ENCODE measurements around the gene XYLT1.

Gene XYLT1

GRCh38 chr16:17304106-17304490, 166.7 kb downstream of the XYLT1 start:
- no peak overlapping the region for H3K9ac ChIP-seq (ENCODE audit: low read depth, low read length)
- H3K9me3 ChIP-seq (ENCODE audit: control insufficient read depth, insufficient read depth, low read length), result no peaks in the 10 kb centered on the region
- no peaks in the 10 kb centered on the region for H3K27me3 ChIP-seq (ENCODE audit: control insufficient read depth, insufficient read depth, low read length)
- peaks cover 8% of the 10 kb centered on the region for H3K4me1 ChIP-seq (ENCODE audit: control insufficient read depth, insufficient read depth, low read length)
- H3K4me3 ChIP-seq (ENCODE audit: low read depth, low read length), result no peak overlapping the region
- H3K36me3 ChIP-seq (ENCODE audit: control insufficient read depth, insufficient read depth, low read length), result no peaks in the 10 kb centered on the region

DNA sequence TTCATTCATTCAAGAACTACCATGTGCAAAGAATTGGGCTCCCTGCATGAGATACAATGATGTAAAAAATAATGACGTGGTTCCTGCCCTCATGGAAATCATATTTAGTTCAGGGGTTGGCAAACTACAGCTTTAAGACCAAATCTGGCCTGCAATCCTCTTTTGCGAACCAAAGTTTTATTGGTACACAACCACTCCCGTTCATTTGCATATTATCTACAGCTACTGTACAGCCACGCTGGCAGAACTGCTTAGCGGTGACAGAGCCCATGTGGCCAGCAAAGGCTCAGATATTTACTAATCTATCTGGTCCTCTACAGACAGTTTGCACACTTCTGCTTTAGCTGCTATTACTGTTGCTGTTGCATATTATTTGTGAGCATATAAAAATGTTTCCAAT, 167.7 kb downstream of the XYLT1 start:
- no peak overlapping the region for H3K4me3 ChIP-seq (ENCODE audit: low read depth, low read length)

GRCh38 chr16:17302620-17303019, 168.1 kb downstream of the XYLT1 start:
- H3K4me1 ChIP-seq (ENCODE audit: control insufficient read depth, insufficient read depth, low read length), result peaks cover 8% of the 10 kb centered on the region
- H3K36me3 ChIP-seq (ENCODE audit: control insufficient read depth, insufficient read depth, low read length), result no peaks in the 10 kb centered on the region
- H3K4me3 ChIP-seq (ENCODE audit: low read depth, low read length), result no peak overlapping the region
- no peak overlapping the region for H3K9ac ChIP-seq (ENCODE audit: low read depth, low read length)
- H3K27me3 ChIP-seq (ENCODE audit: control insufficient read depth, insufficient read depth, low read length), result no peaks in the 10 kb centered on the region
- no peaks in the 10 kb centered on the region for H3K9me3 ChIP-seq (ENCODE audit: control insufficient read depth, insufficient read depth, low read length)

More for the DNA sequence above, 167.7 kb downstream of the XYLT1 start:
- no peaks in the 10 kb centered on the region for H3K36me3 ChIP-seq (ENCODE audit: control insufficient read depth, insufficient read depth, low read length)
- no peaks in the 10 kb centered on the region for H3K9me3 ChIP-seq (ENCODE audit: control insufficient read depth, insufficient read depth, low read length)
- H3K27me3 ChIP-seq (ENCODE audit: control insufficient read depth, insufficient read depth, low read length), result no peaks in the 10 kb centered on the region
- peaks cover 8% of the 10 kb centered on the region for H3K4me1 ChIP-seq (ENCODE audit: control insufficient read depth, insufficient read depth, low read length)
- H3K9ac ChIP-seq (ENCODE audit: low read depth, low read length), result no peak overlapping the region

- Histone ChIP-seq H3K27me3 (ENCODE audit: control insufficient read depth, insufficient read depth, low read length) (no peaks in the 10 kb centered on the region), H3K36me3 (ENCODE audit: control insufficient read depth, insufficient read depth, low read length) (no peaks in the 10 kb centered on the region), H3K9me3 (ENCODE audit: control insufficient read depth, insufficient read depth, low read length) (no peaks in the 10 kb centered on the region), H3K4me3 (ENCODE audit: low read depth, low read length) (no peak overlapping the region), H3K4me1 (ENCODE audit: control insufficient read depth, insufficient read depth, low read length) (peaks cover 5% of the 10 kb centered on the region), H3K9ac (ENCODE audit: low read depth, low read length) (no peak overlapping the region)
Observed at GRCh38 chr16:17302214-17302613, 168.5 kb downstream of the XYLT1 start.

DNA sequence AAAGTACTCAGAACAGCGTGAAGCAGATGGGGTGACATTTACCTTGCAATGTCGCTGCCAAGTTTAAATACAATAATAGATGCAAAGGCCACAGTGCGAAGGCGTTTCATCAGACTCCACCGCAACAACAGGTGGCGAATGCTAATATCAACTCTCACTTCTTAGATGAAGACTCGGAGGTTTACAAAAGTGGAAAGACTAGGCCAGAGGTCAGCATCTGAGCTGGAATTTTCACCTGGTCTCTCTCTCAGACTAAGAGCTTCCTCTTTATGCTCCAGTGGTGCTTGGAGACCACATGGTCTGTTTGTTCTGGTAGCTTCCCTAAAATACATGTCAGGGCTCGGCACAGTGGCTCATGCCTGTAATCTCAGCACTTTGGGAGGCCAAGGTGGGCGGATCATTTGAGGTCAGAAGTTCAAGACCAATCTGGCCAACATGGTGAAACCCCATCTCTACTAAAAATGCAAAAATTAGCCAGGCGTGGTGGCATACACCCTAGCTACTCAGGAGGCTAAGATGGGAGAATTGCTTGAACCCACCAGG, 169.1 kb downstream of the XYLT1 start:
- peaks cover 5% of the 10 kb centered on the region for H3K4me1 ChIP-seq (ENCODE audit: control insufficient read depth, insufficient read depth, low read length)
- H3K4me3 ChIP-seq (ENCODE audit: low read depth, low read length), result no peak overlapping the region
- H3K9ac ChIP-seq (ENCODE audit: low read depth, low read length), result no peak overlapping the region
- H3K27me3 ChIP-seq (ENCODE audit: control insufficient read depth, insufficient read depth, low read length), result no peaks in the 10 kb centered on the region
- H3K9me3 ChIP-seq (ENCODE audit: control insufficient read depth, insufficient read depth, low read length), result no peaks in the 10 kb centered on the region
- H3K36me3 ChIP-seq (ENCODE audit: control insufficient read depth, insufficient read depth, low read length), result no peaks in the 10 kb centered on the region

DNA sequence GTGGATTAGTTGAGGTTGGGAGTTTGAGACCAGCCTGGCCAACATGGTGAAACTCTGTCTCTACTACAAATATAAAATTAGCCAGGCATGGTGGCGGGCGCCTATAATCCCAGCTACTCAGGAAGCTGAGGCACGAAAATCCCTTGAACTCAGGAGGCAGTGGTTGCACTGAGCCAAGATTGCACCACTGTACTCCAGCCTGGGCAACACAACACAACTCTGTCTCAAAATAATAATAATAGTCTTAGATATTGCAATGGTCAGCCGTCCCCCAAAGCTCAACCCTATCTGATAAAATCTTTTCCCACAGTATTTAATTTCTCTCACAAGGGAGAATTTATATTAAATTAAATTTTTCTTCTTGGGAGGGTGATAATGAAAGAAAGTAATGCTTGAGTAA, 169.6 kb downstream of the XYLT1 start:
- Histone ChIP-seq H3K27me3 (ENCODE audit: control insufficient read depth, insufficient read depth, low read length) (no peaks in the 10 kb centered on the region), H3K36me3 (ENCODE audit: control insufficient read depth, insufficient read depth, low read length) (no peaks in the 10 kb centered on the region), H3K4me1 (ENCODE audit: control insufficient read depth, insufficient read depth, low read length) (peaks cover 5% of the 10 kb centered on the region), H3K9ac (ENCODE audit: low read depth, low read length) (no peak overlapping the region), H3K9me3 (ENCODE audit: control insufficient read depth, insufficient read depth, low read length) (no peaks in the 10 kb centered on the region), H3K4me3 (ENCODE audit: low read depth, low read length) (no peak overlapping the region)

DNA sequence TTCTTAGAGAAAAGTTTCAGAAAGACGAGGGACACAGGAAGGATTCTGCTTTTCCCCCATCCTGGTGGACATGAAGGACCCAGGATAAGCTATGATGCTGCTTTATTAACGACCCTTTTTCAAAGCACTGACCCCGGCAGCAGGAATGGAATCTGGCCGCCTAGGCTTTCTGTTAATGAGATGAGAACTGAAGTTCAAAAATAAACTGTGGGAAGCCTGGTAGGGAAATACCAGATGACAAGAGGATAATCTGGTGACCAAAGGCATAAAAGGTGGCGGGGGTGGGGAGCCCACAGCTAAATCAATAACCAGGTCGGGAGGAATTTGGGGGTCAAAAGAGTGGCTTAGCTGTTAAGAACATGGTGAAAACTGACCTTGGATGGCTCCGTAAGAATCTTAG, 171.0 kb downstream of the XYLT1 start:
- Histone ChIP-seq H3K4me1 (ENCODE audit: control insufficient read depth, insufficient read depth, low read length) (peaks cover 5% of the 10 kb centered on the region), H3K36me3 (ENCODE audit: control insufficient read depth, insufficient read depth, low read length) (no peaks in the 10 kb centered on the region), H3K9ac (ENCODE audit: low read depth, low read length) (no peak overlapping the region), H3K9me3 (ENCODE audit: control insufficient read depth, insufficient read depth, low read length) (no peaks in the 10 kb centered on the region), H3K4me3 (ENCODE audit: low read depth, low read length) (no peak overlapping the region), H3K27me3 (ENCODE audit: control insufficient read depth, insufficient read depth, low read length) (no peaks in the 10 kb centered on the region)

DNA sequence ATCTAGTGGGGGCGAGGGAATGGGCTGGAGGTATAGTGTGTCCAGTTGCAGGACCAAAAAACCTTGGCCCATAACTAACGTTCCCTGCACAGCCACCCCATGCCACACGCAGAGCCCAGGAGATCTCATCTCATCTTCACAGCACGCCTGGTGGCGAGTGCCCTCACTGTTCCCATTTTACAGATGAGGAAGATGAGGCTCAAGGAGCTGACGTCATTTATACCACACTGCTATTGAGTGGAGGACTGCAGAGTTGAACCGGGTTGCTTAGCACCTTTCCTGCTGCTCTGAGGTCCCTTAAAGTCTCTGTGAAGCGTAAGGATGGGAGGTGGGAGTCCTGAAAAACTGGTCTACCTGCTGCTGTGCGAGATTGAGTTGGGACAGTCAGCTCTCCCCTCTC, 172.5 kb downstream of the XYLT1 start:
- Histone ChIP-seq H3K9ac (ENCODE audit: low read depth, low read length) (no peak overlapping the region), H3K4me3 (ENCODE audit: low read depth, low read length) (no peak overlapping the region), H3K9me3 (ENCODE audit: control insufficient read depth, insufficient read depth, low read length) (no peaks in the 10 kb centered on the region), H3K27me3 (ENCODE audit: control insufficient read depth, insufficient read depth, low read length) (no peaks in the 10 kb centered on the region), H3K36me3 (ENCODE audit: control insufficient read depth, insufficient read depth, low read length) (no peaks in the 10 kb centered on the region), H3K4me1 (ENCODE audit: control insufficient read depth, insufficient read depth, low read length) (peaks cover 5% of the 10 kb centered on the region)

GRCh38 chr16:17296431-17296830, 174.3 kb downstream of the XYLT1 start:
- no peaks in the 10 kb centered on the region for H3K36me3 ChIP-seq (ENCODE audit: control insufficient read depth, insufficient read depth, low read length)
- H3K9ac ChIP-seq (ENCODE audit: low read depth, low read length), result no peak overlapping the region
- H3K27me3 ChIP-seq (ENCODE audit: control insufficient read depth, insufficient read depth, low read length), result no peaks in the 10 kb centered on the region
- H3K4me1 ChIP-seq (ENCODE audit: control insufficient read depth, insufficient read depth, low read length), result peaks cover 5% of the 10 kb centered on the region
- no peak overlapping the region for H3K4me3 ChIP-seq (ENCODE audit: low read depth, low read length)
- H3K9me3 ChIP-seq (ENCODE audit: control insufficient read depth, insufficient read depth, low read length), result no peaks in the 10 kb centered on the region

- H3K27me3 ChIP-seq (ENCODE audit: control insufficient read depth, insufficient read depth, low read length), result no peaks in the 10 kb centered on the region
- peaks cover 5% of the 10 kb centered on the region for H3K4me1 ChIP-seq (ENCODE audit: control insufficient read depth, insufficient read depth, low read length)
- H3K9ac ChIP-seq (ENCODE audit: low read depth, low read length), result no peak overlapping the region
- H3K36me3 ChIP-seq (ENCODE audit: control insufficient read depth, insufficient read depth, low read length), result no peaks in the 10 kb centered on the region
- no peak overlapping the region for H3K4me3 ChIP-seq (ENCODE audit: low read depth, low read length)
- H3K9me3 ChIP-seq (ENCODE audit: control insufficient read depth, insufficient read depth, low read length), result no peaks in the 10 kb centered on the region
Observed at GRCh38 chr16:17295948-17296347, 174.8 kb downstream of the XYLT1 start.

- Histone ChIP-seq H3K4me1 (ENCODE audit: control insufficient read depth, insufficient read depth, low read length) (peaks cover 3% of the 10 kb centered on the region), H3K4me3 (ENCODE audit: low read depth, low read length) (no peak overlapping the region), H3K27me3 (ENCODE audit: control insufficient read depth, insufficient read depth, low read length) (no peaks in the 10 kb centered on the region), H3K36me3 (ENCODE audit: control insufficient read depth, insufficient read depth, low read length) (no peaks in the 10 kb centered on the region), H3K9ac (ENCODE audit: low read depth, low read length) (no peak overlapping the region), H3K9me3 (ENCODE audit: control insufficient read depth, insufficient read depth, low read length) (no peaks in the 10 kb centered on the region)
Observed at GRCh38 chr16:17294856-17295255, 175.9 kb downstream of the XYLT1 start.

- Histone ChIP-seq H3K4me3 (ENCODE audit: low read depth, low read length) (no peak overlapping the region), H3K4me1 (ENCODE audit: control insufficient read depth, insufficient read depth, low read length) (no peaks in the 10 kb centered on the region), H3K27me3 (ENCODE audit: control insufficient read depth, insufficient read depth, low read length) (no peaks in the 10 kb centered on the region), H3K9me3 (ENCODE audit: control insufficient read depth, insufficient read depth, low read length) (no peaks in the 10 kb centered on the region), H3K9ac (ENCODE audit: low read depth, low read length) (no peak overlapping the region), H3K36me3 (ENCODE audit: control insufficient read depth, insufficient read depth, low read length) (no peaks in the 10 kb centered on the region)
Observed at GRCh38 chr16:17293813-17294558, 176.8 kb downstream of the XYLT1 start.

Measured in iPS-15b (cell line).